Fibroblast of lung (primary cell): Measurements from ENCODE around the gene LSAMP. TPM values are rescaled to one million over a fixed set of nuclear protein-coding genes. Genes with fewer than 3 reads are reported as not detected.

Experiments used
- DNase-seq, 2 donors: peaks; one replicate each; pipeline versions ENCODE4 v3.0.0 to v3.0.0-alpha.2; 2010; ENCODE audit warnings: low read depth in 2 of 2
- H2AFZ ChIP-seq: 2 replicates; pipeline ENCODE4 v1.5.1; 2012; ENCODE audit warnings: low read length, control low read depth, inconsistent platforms
- H3K27ac ChIP-seq: 2 replicates; pipeline ENCODE4 v1.5.1; 2011; ENCODE audit warnings: low read length, control low read depth; ENCODE audit not compliant: insufficient read depth
- H3K27me3 ChIP-seq: 2 replicates; pipeline ENCODE4 v1.5.1; 2011; ENCODE audit warnings: mild to moderate bottlenecking, low read length; ENCODE audit not compliant: control insufficient read depth, insufficient read depth
- H3K36me3 ChIP-seq: 2 replicates; pipeline ENCODE4 v1.5.1; 2011; ENCODE audit warnings: low read length; ENCODE audit not compliant: control insufficient read depth, insufficient read depth
- H3K4me1 ChIP-seq: 2 replicates; pipeline ENCODE4 v1.5.1; 2011; ENCODE audit warnings: low read length; ENCODE audit not compliant: control insufficient read depth, insufficient read depth; ENCODE audit errors: extremely low read depth
- H3K4me2 ChIP-seq: 2 replicates; pipeline ENCODE4 v1.5.1; 2011; ENCODE audit warnings: low read length, control low read depth; ENCODE audit not compliant: insufficient read depth; ENCODE audit errors: extremely low read depth
- H3K4me3 ChIP-seq, 4 experiments: fragments of 200-600 bp in 1 of 4; sonication (generic) in 1 of 4; replicated peaks in 1 of 4; 2 replicates each; pipeline ENCODE4 v1.5.1; 2011 to 2016; ENCODE audit warnings: low read length in 4 of 4, low read depth in 3 of 4, mild to moderate bottlenecking in 3 of 4, control low read depth in 2 of 4, inconsistent platforms in 1 of 4, mixed read lengths in 1 of 4; ENCODE audit not compliant: insufficient read depth in 1 of 4; ENCODE audit errors: control extremely low read depth in 1 of 4
- H3K79me2 ChIP-seq: 2 replicates; pipeline ENCODE4 v1.5.1; 2012; ENCODE audit warnings: mild to moderate bottlenecking, low read length, inconsistent platforms; ENCODE audit not compliant: control insufficient read depth, insufficient read depth
- H3K9ac ChIP-seq: 2 replicates; pipeline ENCODE4 v1.5.1; 2011; ENCODE audit warnings: mild to moderate bottlenecking, low read length, control low read depth; ENCODE audit not compliant: insufficient read depth
- H3K9me3 ChIP-seq: 2 replicates; pipeline ENCODE4 v1.5.1; 2012; ENCODE audit warnings: low read depth, low read length; ENCODE audit not compliant: control insufficient read depth, insufficient read depth
- H4K20me1 ChIP-seq: 2 replicates; pipeline ENCODE4 v1.5.1; 2011; ENCODE audit warnings: low read length; ENCODE audit not compliant: control insufficient read depth, insufficient read depth; ENCODE audit errors: extremely low read depth
- CTCF ChIP-seq, 2 donors: IDR thresholded peaks in 1 of 2; conservative IDR thresholded peaks in 1 of 2; 1 replicate in 1 of 2; 2 replicates in 1 of 2; pipeline ENCODE4 v1.5.1; 2011 to 2012; ENCODE audit warnings: low read length in 2 of 2, control low read depth in 1 of 2, inconsistent platforms in 1 of 2, low read depth in 1 of 2, mild to moderate bottlenecking in 1 of 2
- EZH2 ChIP-seq: IDR thresholded peaks from 2 replicates; pipeline ENCODE4 v1.5.1; 2012; ENCODE audit warnings: low read length, control low read depth, mild to moderate bottlenecking; ENCODE audit errors: missing control alignments
- polyA plus RNA-seq, 2 donors: library from polyadenylated mRNA; depleted of rRNA in 1 of 2; stranded (reverse) in 1 of 2; unstranded in 1 of 2; fragments of >200 nt; gene quantifications; 2 replicates each; pipeline ENCODE4 v1.2.1, GENCODE V29; 2011 to 2012; ENCODE audit warnings: missing spikeins in 1 of 2
- total RNA-seq: library from RNA; depleted of rRNA; stranded (reverse); fragments of >200 nt; gene quantifications from 2 replicates; pipeline ENCODE4 v1.2.1, GENCODE V29; 2014

Gene LSAMP
- total and polyA plus RNA-seq, 2 donors (not counting 1 experiment from before 2014, with no cell fraction given) = 4.8 to 5.9 TPM

GRCh38 chr3:116001151-116001621 is 444.1 kb downstream of the LSAMP start:
- no peaks in the 10 kb centered on the region for H3K9me3 ChIP-seq
- H3K27ac ChIP-seq = no peak overlapping the region
- no peak overlapping the region for H2AFZ ChIP-seq
- H3K79me2 ChIP-seq = no peaks in the 10 kb centered on the region
- DNase-seq = peak; percentile 17 to 61
- no peaks in the 10 kb centered on the region for H3K27me3 ChIP-seq
- no peaks in the 10 kb centered on the region for H4K20me1 ChIP-seq
- H3K4me1 ChIP-seq = peaks cover 16% of the 10 kb centered on the region
- TF ChIP-seq EZH2 = no peak
- TF ChIP-seq CTCF (conservative IDR thresholded peaks at IDR 0.05 in 1 of 2, IDR thresholded peaks at IDR 0.05 in 1 of 2; ENCODE audit: low read depth in 1 of 2, low read length in 2 of 2) = no peak
- no peak overlapping the region for H3K9ac ChIP-seq
- H3K4me3 ChIP-seq = no peak overlapping the region
- H3K36me3 ChIP-seq = no peaks in the 10 kb centered on the region
- no peak overlapping the region for H3K4me2 ChIP-seq

DNA sequence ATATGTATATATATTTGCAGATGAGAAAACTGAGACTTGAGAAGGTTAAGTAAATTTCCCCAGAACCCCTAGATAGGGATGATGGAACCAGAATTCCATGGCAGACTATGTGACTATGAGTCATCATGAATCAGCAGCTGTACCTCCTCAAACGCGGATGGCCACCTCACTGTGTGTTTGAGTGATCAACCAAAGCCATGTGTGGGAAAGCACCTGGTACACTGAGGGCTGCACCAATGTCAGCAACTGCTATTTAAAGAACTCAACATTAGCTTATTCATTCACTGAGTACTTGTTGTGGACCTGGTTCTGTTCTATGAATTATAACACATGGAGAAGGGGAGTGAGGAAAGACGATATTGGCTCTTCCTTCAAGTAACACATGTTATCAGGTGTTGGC is 445.0 kb downstream of the LSAMP start:
- Histone ChIP-seq H3K27ac (peak overlapping the region; percentile 37), H3K4me3 (no peak overlapping the region), H4K20me1 (no peaks in the 10 kb centered on the region), H3K4me2 (peak overlapping the region; percentile 54), H2AFZ (no peak overlapping the region), H3K4me1 (peaks cover 13% of the 10 kb centered on the region), H3K79me2 (no peaks in the 10 kb centered on the region), H3K9me3 (no peaks in the 10 kb centered on the region), H3K9ac (no peak overlapping the region), H3K27me3 (no peaks in the 10 kb centered on the region), H3K36me3 (no peaks in the 10 kb centered on the region)
- DNase-seq = peak; percentile 88 to 97
- TF ChIP-seq CTCF (conservative IDR thresholded peaks at IDR 0.05 in 1 of 2, IDR thresholded peaks at IDR 0.05 in 1 of 2; ENCODE audit: low read depth in 1 of 2, low read length in 2 of 2) (no peak), EZH2 (no peak)

GRCh38 chr3:115999613-116000012 is 445.7 kb downstream of the LSAMP start:
- Histone ChIP-seq H3K36me3 (no peaks in the 10 kb centered on the region), H3K79me2 (no peaks in the 10 kb centered on the region), H4K20me1 (no peaks in the 10 kb centered on the region), H3K4me2 (no peak overlapping the region), H3K27me3 (no peaks in the 10 kb centered on the region), H2AFZ (no peak overlapping the region), H3K27ac (peak overlapping the region; percentile 13), H3K4me1 (peaks cover 13% of the 10 kb centered on the region), H3K9me3 (no peaks in the 10 kb centered on the region), H3K9ac (no peak overlapping the region), H3K4me3 (no peak overlapping the region)
- DNase-seq = peak; percentile 21 to 25
- TF ChIP-seq EZH2 (no peak), CTCF (conservative IDR thresholded peaks at IDR 0.05 in 1 of 2, IDR thresholded peaks at IDR 0.05 in 1 of 2; ENCODE audit: low read depth in 1 of 2, low read length in 2 of 2) (no peak)
